C4-2B (cell line): ENCODE data around the gene STEAP3.

Experiments used
- H3K27ac ChIP-seq: fragments of 450-650 bp; 2 replicates; pipeline ENCODE4 v1.5.1; 2017
- ZFX ChIP-seq: fragments of 450-650 bp; IDR thresholded peaks from 2 replicates; pipeline ENCODE4 v1.6.1; 2017
- TF ChIP-seq, protein P1 (sequence below): fragments of 450-650 bp; conservative IDR thresholded peaks from 2 replicates; pipeline ENCODE4 v1.5.1; 2017; ENCODE audit warnings: mild to moderate bottlenecking

STEAP3 gene

DNA sequence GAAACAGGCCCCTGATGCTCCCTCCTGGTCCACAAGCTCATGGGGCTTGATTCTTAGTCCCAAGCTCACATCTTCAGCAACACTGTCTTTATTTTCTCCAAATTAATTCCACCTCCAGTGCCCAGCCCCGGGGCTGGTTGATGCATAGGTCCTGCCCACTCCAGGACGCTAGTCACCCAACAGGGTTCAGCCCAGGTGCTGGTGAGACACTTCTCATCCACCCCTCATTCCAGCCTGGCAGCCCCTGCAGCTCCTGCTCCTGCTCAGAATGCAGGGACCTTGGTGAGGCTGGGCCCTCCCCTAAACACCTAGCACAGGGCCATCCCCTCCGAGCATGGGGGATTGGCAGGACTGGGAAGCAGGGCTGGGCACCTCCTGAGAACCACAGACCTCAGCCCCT lies 25.7 kb downstream of the STEAP3 start:
- no peak for TF ChIP-seq ZFX
- TF ChIP-seq, protein P1, sequence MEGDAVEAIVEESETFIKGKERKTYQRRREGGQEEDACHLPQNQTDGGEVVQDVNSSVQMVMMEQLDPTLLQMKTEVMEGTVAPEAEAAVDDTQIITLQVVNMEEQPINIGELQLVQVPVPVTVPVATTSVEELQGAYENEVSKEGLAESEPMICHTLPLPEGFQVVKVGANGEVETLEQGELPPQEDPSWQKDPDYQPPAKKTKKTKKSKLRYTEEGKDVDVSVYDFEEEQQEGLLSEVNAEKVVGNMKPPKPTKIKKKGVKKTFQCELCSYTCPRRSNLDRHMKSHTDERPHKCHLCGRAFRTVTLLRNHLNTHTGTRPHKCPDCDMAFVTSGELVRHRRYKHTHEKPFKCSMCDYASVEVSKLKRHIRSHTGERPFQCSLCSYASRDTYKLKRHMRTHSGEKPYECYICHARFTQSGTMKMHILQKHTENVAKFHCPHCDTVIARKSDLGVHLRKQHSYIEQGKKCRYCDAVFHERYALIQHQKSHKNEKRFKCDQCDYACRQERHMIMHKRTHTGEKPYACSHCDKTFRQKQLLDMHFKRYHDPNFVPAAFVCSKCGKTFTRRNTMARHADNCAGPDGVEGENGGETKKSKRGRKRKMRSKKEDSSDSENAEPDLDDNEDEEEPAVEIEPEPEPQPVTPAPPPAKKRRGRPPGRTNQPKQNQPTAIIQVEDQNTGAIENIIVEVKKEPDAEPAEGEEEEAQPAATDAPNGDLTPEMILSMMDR, result no peak
- H3K27ac ChIP-seq, result no peak overlapping the region

DNA sequence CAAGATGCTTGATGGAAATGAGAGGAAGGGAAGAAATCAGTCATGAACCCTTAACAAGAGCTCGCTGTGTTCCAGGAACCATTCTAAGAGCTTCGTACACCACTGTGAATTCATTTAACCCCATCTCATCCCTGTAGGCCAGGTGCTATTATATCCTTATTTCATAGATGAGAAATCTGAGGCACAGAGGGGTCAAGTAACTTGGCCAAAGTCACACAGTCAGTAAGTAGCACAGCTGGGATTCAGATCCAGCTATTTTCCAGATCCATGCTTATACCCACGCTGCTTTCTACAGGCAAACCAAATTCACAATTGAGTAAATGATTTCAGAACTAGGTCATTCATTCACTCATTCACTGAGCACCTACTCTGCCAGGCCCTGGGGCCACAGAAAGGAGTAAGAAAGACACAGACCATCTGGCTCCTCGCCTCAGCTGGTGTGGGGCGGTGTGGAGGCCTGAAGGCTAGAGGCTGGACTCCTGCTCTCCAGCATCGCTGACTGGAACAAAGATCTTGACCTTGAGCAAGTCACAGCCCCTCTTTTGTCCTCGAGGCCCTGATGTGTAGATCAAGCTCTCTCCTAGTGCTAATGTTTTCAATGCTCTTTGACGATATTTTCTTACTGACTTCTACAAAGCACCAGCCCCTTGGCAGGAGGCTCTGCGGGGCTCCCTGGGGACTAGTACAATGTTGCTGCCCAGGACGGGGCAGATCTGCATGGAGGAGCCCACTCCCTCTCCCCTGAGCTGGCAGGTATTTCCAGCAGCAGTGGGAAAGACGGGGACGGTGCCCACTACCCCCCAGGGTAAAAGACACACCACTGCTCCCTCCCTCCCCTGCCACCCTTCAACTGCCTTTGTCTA lies 26.5 kb downstream of the STEAP3 start:
- no peak overlapping the region for H3K27ac ChIP-seq
- TF ChIP-seq ZFX, result no peak
- TF ChIP-seq, protein P1, result no peak

DNA sequence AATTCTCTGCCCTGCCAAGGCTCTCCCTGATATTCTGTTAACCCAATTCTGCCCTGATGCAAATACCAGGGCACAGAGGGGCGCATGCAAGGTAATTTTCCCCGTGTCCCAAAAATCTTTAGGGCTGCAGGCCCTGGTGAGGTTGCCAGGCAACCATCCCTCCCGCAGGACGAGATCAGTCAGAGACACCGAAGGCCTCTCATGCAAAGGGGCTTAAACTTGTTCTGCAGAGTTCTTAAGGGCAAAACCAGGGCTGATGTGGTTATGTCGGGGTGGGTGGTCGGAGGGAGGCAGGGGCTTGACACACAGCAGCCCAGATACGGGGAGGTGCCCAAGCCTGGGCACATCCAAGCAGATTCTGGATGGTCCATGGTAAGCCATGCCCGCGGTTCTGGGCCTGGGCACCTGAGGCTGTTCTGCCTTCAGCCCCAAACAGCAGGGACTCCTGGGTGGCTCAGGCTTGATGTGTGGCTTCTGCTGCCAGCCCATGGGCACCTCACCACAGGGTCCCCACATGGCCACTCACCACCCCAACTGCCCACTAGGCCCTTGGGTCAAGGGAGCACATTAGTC lies 27.2 kb downstream of the STEAP3 start:
- TF ChIP-seq, protein P1, result no peak
- TF ChIP-seq ZFX, result no peak

DNA sequence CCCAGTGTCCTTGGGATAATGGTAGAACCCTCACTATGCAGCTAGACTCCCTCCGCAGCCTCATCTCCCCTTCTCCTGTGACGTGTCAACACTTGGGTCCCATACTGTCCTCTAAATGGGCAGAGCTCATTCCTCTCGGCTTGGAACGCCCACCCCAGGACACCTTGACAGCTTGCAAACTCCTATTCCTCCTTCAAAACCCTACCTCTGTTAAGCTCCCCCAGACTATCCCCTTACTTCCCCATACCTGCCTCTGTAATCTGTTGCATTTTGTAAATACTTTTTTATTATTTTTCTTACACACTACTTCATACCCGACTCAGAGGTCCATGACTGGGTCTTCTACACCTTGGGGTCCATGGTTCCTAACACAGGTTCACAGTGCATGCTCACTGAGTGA lies 28.0 kb downstream of the STEAP3 start:
- no peak for TF ChIP-seq ZFX
- TF ChIP-seq, protein P1, result no peak
- H3K27ac ChIP-seq, result no peak overlapping the region

More for the DNA sequence above, 27.2 kb downstream of the STEAP3 start:
- H3K27ac ChIP-seq, result no peak overlapping the region

DNA sequence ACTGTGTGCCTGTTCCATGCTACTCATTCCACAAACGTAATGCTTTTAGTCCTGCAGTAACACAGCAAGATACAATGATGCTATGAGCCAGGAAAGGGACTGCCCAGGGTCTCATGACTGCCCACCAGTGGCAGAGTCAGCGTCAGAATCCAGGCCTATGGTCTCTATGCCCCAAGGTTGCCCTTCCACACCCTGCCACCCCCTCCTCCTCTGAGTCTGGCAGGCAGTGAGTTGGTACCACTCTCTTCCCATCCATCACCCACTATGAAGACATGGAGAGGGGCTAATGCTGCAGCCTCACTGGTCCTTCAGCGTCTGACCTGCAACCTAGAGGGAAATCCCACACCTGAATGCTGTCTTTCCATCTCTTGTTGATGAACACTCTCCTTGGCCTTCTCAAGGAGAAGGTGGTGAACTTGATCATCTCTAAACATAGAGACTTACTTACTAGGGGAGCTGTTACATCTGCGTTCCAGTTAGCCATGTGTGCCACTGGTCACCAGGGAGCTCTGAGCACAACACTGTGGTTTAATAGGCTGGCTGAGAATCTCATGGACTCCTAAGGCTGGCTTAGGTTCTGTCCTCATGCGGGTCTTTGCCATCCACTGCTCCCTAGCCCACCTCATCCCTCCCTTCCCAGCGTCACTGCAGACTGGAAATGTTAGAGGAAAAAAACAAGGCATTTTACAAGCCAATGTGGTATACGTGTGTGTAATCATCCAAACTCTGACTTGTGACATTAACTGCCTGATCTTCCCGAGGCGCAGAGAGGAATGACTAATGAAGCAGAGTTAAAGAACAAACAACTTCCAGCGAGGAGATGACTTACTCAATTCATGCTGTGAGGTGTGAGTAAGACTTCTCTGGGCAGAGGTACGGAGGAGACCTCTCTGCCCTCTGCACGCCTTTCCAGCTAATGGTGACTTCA lies 28.8 kb downstream of the STEAP3 start:
- H3K27ac ChIP-seq, result no peak overlapping the region

DNA sequence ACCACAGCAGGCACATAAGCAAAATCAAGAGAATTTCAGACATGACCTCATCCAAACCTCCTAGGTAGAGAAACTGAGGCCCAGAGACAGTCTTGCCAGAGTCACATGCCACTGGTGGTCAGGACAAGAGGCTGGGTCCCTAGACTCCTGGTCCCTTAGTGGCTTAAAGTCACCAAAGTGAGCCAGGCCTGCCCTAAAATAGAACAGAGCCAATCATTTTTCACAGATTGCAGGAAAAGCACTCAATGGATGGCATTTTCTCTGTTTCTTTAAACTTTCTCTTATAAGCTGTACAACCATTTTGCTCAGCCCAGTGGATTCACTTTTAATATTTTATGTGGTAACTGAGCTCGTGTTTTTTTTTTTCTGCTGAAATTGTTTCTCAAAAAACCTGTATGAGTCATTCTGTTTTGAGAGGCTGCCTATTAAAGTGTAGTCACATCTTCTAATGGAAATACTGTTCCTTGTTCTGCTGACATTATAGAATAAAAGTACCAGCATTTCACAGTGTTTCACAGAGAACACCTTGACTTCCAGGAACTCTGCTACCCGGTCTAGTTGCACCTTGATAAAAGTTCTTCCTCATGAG lies 29.6 kb downstream of the STEAP3 start:
- no peak overlapping the region for H3K27ac ChIP-seq

More for the DNA sequence above, 28.8 kb downstream of the STEAP3 start:
- TF ChIP-seq, protein P1, result no peak
- no peak for TF ChIP-seq ZFX

More for the DNA sequence above, 29.6 kb downstream of the STEAP3 start:
- no peak for TF ChIP-seq ZFX
- TF ChIP-seq, protein P1, result no peak
